Measurements from ENCODE around the gene RND1.
A peak's percentile ranks its signal among the peaks of the same experiment; 100 is the strongest.

Gene RND1

DNA sequence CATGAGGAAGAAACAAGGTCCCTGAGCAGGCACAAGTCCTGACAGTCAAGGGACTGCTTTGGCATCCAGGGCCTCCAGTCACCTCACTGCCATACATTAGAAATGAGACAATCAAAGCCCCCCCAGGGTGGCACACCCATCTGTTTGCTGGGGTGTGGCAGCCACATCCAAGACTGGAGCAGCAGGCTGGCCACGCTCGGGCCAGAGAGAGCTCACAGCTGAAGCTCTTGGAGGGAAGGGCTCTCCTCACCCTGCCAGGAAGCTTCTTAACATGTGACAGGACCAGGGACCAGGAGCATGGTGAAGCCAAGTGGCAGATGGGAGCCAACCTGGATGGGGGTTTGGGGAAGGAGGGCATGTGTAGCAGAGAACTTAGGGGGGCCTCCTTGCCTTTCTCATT is 37.4 kb downstream of the RND1 start:
- no peak for DNase-seq (ENCODE audit: low read depth in 1 of 2, low spot score in 1 of 2)

DNA sequence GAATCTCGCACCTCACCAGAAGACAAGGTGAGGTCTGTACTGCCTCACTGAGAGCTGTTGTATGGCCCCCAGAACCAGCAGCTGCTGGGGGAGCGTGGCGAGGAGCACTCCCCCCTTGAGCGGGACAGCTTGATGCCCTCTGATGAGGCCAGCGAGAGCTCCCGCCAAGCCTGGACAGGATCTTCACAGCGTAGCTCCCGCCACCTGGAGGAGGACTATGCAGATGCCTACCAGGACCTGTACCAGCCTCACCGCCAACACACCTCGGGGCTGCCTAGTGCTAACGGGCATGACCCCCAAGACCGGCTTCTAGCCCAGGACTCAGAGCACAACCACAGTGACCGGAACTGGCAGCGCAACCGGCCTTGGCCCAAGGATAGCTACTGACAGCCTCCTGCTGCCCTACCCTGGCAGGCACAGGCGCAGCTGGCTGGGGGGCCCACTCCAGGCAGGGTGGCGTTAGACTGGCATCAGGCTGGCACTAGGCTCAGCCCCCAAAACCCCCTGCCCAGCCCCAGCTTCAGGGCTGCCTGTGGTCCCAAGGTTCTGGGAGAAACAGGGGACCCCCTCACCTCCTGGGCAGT is 38.1 kb downstream of the RND1 start:
- no peak for DNase-seq (ENCODE audit: low read depth in 1 of 2, low spot score in 1 of 2)

DNA sequence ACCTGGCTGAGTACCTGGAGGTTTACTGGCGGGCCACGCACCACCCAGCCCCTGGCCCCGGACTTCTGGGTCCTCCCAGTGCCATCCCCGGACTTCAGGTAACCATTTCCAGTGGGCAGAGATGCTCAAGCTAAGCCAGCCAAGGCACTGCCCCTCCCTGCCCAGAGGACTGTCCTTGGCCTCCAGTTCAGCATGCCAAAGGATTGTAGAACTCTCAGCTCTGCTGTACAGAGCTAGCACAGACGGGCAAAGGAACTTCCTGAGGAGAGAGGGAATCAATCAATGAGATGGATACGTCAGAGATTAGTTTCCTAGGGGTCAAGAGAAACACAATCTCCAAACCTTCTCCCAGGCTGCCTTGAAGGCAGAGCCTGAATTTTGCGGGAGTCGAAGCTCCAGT is 38.6 kb downstream of the RND1 start:
- no peak for DNase-seq (ENCODE audit: low read depth in 1 of 2, low spot score in 1 of 2)

DNA sequence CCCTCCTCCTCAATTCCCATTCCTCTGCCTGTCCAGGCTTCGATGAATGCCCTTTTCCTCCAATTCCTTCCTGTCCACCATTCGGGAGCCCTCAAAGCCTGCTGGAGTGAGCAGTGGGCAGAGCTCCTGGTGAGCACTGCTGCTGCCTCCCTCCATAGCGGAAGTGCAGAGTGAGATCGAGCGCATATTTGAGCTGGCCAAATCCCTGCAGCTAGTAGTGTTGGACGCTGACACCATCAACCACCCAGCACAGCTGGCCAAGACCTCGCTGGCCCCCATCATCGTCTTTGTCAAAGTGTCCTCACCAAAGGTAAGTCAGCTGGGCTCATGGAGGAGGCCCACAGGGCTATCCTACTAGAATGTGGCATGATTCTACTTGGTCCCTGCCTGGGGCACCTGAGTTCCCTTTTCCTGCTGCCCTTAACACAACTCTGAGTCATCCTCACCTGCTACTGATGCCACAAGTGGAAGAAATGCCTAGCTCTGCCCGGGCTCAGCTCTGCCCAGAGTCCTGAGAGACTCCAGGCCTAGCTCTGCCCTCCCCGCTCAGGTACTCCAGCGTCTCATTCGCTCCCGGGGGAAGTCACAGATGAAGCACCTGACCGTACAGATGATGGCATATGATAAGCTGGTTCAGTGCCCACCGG is 39.3 kb downstream of the RND1 start:
- DNase-seq (ENCODE audit: low read depth in 1 of 2, low spot score in 1 of 2), result no peak

DNA sequence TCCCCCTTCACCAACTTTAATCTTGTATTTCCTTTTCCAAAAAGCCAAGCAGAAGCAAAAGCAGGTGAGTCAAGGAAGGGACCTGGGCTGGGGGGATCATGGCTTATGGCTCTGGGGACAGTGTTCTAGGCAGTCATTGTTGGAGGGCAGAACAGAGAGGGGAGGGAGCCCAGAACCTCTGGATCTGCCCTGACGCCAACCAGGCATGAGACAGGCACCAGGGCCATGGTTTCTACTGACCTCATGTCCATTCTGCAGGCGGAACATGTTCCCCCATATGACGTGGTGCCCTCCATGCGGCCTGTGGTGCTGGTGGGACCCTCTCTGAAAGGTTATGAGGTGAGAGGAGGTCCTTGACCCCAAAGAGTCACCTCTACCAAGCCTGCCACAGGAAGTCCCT is 40.8 kb downstream of the RND1 start:
- DNase-seq (ENCODE audit: low read depth in 1 of 2, low spot score in 1 of 2), result no peak

DNA sequence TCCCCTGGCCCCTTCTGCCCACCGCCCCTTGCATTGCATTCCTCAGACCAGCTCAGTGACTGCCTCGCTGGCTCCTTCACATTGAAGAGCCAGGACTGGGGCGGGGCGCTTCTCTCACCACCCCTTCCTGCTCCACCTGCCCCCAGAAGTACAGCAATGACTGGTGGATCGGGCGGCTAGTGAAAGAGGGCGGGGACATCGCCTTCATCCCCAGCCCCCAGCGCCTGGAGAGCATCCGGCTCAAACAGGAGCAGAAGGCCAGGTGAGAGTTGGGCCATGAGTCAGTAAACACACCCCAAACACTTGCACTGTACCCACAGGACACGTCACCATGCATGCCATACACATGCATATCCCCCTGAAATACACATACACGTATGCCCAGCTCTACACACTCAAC is 41.6 kb downstream of the RND1 start:
- DNase-seq (ENCODE audit: low read depth in 1 of 2, low spot score in 1 of 2), result no peak

DNA sequence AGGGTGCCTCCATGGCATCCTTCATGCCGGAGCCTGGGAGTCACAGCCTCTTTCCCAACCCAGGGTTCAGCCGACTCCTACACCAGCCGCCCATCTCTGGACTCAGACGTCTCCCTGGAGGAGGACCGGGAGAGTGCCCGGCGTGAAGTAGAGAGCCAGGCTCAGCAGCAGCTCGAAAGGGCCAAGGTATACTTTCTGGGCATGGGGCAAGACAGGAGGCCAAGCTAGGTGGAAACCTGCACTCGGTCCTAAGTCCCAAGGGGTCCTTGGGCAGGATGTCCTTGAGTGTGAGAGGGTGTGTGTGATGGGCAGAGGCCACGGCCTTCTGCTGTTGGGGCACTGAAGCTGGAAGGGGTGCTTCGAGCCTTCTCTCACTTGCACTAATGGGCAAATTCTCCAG is 42.4 kb downstream of the RND1 start:
- no peak for DNase-seq (ENCODE audit: low read depth in 1 of 2, low spot score in 1 of 2)

DNA sequence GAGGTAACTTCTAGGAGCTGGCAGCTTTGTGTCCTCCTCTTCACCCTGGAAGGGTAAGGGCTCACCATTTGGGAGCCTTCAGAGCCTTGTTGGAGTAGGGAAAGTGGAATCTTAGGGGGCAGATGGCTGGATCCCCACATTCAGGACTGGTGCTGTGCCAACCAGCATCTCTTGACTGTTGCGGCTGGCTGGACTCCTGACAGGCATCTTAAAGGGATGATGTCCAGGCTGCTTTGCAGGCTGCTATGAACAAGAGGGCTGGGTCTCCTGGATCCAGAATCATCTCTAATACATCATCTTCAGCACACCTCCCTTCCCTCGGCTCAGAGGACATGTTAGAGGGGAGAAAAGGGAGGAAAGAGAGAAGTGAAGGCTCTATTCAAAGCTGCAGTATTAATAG is 43.0 kb downstream of the RND1 start:
- DNase-seq (ENCODE audit: low read depth in 1 of 2, low spot score in 1 of 2), result no peak

DNA sequence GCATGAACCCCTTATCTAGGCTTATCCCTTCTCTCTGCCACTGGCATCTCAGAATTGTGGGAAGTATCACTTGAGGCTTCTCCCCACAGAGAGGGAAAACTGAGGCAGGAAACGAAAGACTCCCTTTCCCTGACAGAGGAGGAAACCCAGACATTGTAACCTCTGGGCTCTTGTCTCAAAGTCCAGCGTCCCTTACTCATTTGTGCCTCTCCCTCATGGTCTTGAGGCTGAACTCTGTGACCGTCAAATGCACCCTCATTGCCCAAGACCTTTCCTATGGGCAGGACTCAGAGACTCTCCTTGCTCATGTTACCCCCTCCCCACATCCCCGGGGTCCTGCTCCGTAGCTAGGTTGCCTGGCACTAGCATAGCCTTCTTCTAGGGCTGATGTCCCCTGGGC is 43.5 kb downstream of the RND1 start:
- DNase-seq (ENCODE audit: low read depth in 1 of 2, low spot score in 1 of 2), result no peak

DNA sequence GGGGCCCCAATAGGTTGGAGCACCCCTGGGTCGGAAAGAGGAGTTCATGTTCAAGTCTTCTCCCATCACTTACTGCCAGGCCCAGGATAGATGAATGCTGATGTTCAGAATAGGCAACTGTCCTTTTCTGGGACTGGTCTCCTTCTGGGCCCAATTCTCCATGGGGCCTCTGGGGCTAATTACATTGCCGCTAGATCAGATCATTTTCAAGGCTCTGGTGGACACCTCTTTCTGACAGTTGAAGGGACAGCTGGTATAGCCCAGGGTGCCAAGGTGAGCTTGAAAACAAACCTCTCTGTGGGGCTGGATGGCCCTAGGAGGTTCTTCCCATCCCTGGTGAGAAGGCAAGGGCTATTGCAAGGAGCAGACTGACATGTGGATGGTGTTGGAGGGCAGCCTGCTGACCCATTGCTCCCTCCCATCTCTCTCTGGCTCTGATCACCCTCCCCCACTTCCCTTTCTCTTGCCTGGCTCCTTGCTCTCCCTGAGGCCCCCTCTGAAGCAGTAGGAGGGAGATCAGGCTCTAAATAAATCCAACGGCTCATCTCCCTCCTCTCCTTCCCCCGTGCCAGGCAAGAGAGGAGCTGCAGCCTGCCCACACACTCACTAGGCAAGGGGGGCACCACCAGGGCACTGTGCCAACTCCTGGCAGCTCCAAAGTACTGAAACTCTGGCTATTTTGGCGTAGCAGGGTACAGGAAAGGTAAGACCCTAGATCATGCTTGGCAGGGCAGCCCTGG is 45.5 kb downstream of the RND1 start:
- no peak for DNase-seq (ENCODE audit: low read depth in 1 of 2, low spot score in 1 of 2)

DNA sequence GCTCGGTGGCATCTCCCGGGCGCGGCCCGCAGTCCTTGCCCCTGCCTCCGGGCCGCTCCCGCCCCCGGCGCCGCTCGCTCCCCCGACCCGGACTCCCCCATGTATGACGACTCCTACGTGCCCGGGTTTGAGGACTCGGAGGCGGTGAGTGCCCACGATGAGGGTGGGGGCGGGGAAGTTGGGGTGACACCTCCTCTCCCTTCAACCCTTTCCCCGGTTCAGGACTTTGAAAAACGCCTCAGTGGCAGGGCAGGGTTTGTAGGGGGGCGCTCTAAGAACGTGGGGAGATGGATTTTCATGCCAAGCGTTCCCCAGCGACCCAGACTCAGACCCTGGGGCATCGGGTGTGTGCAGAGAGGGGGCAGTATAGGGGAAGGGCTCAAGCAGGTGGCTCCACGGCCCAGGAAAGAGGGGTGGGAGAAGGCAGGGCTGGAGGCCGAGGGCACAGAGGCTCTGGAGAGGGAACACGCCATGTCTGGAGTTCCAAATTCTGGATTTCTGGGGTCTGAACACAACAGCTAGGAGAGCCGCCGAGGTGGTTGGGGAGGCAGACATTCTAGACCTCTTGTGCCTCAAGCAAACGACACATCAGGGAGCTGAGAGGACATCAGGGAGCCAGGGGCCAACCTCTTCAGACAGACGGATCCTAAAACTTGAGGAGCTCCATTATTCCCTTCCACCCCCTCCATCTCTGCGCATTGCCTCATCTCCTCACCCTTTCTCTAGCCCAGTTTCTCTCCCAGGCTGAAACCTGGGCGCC is 46.7 kb downstream of the RND1 start:
- no peak for DNase-seq (ENCODE audit: low read depth in 1 of 2, low spot score in 1 of 2)

DNA sequence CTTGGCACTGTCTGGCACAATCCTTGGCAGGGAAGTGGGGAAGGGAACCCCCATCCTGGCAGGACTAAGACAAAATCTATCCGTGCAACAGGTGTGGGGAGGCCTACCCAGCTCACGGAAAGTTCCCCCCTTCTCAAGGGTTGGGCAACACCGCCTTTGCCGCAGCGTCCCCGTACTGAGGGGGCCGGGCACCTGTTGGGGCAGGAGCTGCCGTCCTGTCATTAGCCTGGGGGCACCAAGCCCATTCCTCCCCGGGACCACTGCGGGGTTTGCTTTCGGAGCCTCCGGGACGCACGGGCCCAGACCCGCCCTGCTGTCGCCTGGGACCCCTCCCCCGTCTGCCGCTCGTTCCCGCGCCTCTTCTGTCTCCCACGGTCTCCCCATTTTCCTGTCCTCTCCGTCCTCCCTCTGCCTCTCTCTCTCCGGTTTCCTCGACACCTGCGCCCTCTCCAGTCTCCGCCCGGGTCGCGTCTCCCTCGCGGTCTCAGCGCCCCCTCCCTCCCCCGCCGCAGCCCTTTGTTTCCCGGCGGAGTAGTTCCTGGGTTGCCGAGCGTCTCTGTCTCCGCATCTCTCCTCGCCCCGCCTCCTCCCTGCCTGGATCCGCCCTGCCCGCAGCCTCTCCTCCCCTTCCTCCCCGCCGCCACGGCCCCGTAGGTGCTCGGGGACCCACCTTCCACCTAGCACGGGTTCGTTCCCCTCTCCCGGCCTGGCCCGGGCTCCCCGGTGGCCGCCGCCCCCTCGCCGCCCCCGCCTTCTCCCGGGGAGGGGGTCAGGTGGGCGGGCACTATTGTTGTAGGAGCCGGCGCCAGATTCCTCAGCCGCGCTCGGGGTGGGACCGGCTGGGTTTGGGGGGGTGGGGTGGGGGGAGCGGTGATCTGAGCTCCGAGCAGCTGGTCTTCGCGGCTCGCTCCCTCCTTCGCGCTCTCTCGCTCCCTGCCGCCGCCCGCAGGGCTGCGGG is 47.5 kb downstream of the RND1 start, which contains the start of gene CACNB3:
CACNB3 (plus strand) TSS at position 624 of the 958 bp plus-strand sequence. CDS start 434 bp downstream, outside the sequence.
- DNase-seq (ENCODE audit: low read depth in 1 of 2, low spot score in 1 of 2), result peak; percentile 56 to 60

DNA sequence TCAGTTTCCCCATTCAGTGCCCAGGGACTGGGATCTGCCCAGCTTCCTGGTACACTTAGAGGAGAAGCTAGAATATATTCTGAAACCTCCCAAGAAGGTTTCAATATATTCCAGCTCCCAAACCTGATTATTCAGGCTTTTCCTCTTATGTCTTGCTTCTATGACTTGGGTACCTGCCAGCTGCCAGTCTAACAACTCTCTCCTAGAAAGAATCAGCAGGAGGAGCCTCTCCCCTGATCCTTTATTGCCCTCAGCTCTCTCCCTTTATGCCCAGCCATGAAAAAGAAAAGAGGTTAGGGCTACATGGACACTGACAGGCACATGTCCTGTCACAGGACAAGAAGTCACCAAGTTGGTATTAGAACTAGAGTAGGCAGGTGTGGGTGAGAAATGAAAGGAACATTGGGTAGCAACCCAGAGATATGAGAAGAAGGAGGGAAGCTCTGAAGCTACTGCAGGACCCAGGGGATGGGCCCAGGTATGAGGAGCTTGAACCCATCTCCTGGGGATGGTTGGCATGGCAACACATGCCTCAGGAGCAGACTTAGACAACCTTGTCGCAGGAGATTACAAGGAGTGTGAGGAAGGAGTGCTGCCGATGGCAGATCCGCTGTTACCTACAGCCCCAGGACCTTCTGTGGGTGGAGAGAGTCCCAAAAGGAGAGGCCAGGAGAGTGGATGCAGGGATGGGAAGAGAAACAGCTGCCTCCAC is 49.4 kb downstream of the RND1 start:
- no peak for DNase-seq (ENCODE audit: low read depth in 1 of 2, low spot score in 1 of 2)

DNA sequence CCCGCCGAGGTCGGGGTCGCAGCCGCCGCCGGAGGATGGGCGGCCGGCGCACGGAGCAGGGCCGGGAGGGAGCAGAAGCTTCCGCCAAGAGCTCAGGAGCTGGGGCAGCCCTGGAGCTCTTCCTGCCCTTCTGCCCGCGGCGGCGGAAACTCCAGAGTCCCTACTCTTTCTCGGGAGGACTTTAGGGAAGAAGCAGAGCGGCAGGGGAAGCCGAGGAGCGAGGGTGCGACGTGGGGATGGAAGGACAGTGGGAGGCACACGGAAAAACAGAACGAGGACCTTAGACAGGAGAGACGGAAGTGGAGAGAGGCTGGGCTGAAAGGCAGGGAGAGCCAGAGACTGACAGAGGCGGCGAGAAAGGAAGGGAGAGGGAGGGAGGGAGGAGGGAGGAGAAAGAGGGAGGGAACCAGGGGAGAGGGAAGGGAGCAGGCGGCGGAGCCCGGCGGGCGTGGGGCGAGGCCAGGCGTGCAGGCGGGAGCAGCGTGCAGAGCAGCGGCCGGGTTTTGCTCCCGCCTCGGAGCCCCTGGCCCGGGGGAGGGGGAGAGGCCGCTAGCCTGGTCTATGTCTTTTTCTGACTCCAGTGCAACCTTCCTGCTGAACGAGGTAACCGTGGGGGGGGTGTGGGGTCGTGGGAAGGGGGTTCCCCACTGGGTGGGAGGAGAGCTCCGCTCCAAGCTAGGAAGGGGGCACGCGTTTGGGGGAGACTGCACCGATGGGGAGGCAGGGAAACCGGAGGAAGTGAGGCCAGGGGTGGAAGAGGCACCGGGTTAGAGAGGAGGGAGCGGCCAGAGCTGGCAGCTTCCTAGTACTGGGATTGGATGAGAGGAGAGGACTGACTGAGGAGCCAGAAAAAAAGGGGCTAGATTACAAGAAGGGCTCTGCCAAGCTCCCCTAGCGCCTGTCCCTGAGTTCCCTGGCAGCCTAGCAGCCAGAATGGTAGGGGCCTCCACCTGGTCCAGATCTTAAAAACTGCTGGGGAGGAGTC is 50.3 kb downstream of the RND1 start:
- DNase-seq (ENCODE audit: low read depth in 1 of 2, low spot score in 1 of 2), result no peak

DNA sequence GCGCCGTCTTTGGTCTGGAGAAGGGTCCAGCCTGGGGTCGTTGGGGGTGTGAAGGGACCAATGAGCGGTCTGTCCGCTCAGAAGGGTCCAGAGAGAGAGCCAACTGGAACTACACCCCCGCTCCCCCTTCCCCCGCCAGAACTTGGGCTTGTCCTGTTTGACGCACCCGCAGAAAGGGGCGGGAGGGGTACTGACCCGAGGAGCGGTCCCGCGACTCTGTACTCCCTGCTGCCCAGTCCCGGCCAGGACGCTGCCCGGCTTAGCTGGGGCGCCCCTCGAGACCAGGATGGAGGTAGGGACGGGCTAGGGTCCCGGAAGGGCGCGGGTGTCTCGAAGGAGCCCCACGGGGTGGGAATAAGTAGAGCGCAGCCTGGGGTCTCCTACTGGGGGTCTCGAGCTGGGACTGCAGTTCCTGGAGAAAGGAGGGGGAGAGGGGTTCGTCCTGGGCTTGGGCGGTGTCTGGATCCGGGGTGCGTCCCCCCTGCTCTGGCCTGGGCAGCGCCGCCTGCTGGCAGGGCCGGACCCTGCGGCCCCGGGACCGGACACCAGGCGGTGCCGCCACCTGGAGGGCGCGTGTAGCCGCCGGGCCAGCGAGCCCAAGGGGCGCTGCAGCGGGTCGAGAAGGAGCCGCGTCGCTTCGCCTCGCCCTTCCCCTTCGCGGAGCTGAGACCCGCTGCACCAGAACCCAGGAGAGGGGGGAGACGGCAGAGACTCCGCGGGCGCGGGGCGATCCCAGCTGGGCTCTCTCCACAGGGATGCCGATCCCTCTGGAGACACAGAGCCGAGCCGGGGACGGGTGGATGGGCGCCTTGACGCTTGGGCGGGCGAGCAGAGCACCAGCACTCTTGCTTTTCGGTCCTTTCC is 51.2 kb downstream of the RND1 start:
- DNase-seq (ENCODE audit: low read depth in 1 of 2, low spot score in 1 of 2), result peak; percentile 51 to 57

DNA sequence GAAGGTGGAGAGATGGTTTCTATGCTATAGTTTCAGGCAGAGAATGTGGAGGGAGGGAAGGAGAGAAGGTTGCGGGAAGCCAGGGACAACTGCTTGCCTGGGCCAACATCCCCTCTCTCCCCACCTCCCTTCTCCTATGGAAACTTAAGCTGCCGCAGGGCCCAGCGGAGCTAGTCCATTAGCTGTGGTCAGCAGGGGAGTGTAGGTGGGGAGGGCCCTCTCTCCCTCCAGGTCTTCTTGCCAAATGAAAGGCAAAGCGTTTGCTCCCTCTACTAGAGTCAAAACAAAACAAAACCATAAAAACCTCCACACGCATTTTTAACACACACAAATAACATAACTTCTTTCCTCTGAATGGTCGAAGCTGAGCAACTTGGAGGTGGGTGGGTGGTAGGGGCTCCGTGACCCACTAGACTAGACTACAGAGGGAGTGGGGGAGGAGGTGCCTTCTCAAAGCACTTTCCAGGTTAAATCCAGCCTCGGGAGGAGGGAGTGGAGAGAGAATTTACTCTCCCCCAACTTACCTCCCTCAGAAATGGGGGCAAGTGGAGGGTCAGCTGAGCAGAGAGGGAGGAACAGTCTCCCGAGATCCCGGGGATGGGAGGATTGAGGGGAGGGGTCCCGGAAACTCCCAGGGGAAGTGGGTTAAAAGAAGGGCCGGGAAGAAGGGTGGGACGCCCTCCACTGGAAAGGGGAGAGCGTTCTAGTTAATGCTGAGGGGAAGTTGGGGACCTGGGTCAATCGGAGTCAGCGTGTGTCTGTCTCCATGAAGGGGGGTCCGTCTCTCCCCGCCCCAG is 52.0 kb downstream of the RND1 start:
- DNase-seq (ENCODE audit: low read depth in 1 of 2, low spot score in 1 of 2), result no peak

DNA sequence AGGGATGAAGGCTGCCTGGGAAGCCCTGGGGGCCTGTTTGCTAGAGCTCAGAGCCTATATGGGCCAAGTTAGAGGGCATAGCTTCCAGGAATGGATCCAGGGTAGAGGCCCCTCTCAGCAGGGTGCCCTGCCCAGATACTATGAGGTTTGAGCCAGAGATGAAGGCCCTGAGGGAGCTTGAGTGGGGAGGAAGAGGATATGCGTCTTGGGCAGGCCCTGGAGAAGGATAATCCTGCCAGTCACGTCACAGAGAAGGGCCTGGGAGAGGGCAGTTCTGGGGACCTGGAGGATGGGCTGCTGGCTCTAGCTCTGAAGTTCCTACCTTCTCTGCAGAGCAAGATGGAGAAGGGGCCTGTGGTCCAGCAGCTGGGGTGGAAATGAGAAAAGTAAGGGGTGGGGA is 53.3 kb downstream of the RND1 start:
- no peak for DNase-seq (ENCODE audit: low read depth in 1 of 2, low spot score in 1 of 2)

Measured in activated CD4-positive, alpha-beta T cell treated with anti-CD3 and anti-CD28 coated beads, Interleukin-2, amount 50 U/mL, for 24 hours (primary cell).